PC-9 (cell line): ENCODE measurements around the gene ATG4A. TPM values are rescaled to one million over a fixed set of nuclear protein-coding genes. Genes with fewer than 3 reads are reported as not detected.

Experiments
- BruUV-seq: library from RNA; stranded (reverse); fragments of 400-500 nt; replicated peaks from 2 replicates; lab custom pipeline; 2021; lab: Mats Ljungman, UMichigan
- CTCF ChIA-PET: fragments of 300-600 bp; sonication (Branson Sonifier 250); formaldehyde crosslinking; loops from one replicate; lab custom pipeline; 2022; ENCODE audit warnings: antibody characterized with exemption; lab: Charles Lee
- POLR2A ChIA-PET: fragments of 300-600 bp; sonication (Branson Sonifier 250); formaldehyde crosslinking; loops from one replicate; lab custom pipeline; 2022; ENCODE audit warnings: antibody characterized with exemption; ENCODE audit not compliant: unreplicated experiment; lab: Charles Lee
- DNase-seq, 2 experiments: peaks; one replicate each; pipeline versions ENCODE4 v3.0.0 to v3.0.0-alpha.2; 2015 to 2022; ENCODE audit warnings: mixed read lengths in 1 of 2
- H2AFZ ChIP-seq: fragments of 200-600 bp; sonication (generic); 2 replicates; pipeline ENCODE4 v1.8.1; 2017; ENCODE audit warnings: antibody characterized with exemption
- H3F3A ChIP-seq: fragments of 200-600 bp; sonication (generic); 2 replicates; pipeline ENCODE4 v1.8.1; 2017; ENCODE audit warnings: antibody characterized with exemption, mild to moderate bottlenecking, low read depth; ENCODE audit not compliant: insufficient read depth
- H3K27ac ChIP-seq: fragments of 200-600 bp; sonication (generic); 2 replicates; pipeline ENCODE4 v1.6.1; 2016; ENCODE audit warnings: mixed run types
- H3K27me3 ChIP-seq: fragments of 200-600 bp; sonication (generic); 2 replicates; pipeline ENCODE4 v1.6.1; 2016; ENCODE audit warnings: low read depth, mixed run types; ENCODE audit not compliant: insufficient read depth
- H3K36me3 ChIP-seq: fragments of 200-600 bp; sonication (generic); 2 replicates; pipeline ENCODE4 v1.6.1; 2016; ENCODE audit warnings: low read depth, mixed run types
- H3K4me1 ChIP-seq: fragments of 200-600 bp; sonication (generic); replicated peaks from 2 replicates; pipeline ENCODE4 v1.6.1; 2016; ENCODE audit warnings: mixed run types; ENCODE audit not compliant: insufficient read depth
- H3K4me2 ChIP-seq: fragments of 200-600 bp; sonication (generic); 2 replicates; pipeline ENCODE4 v1.6.1; 2017; ENCODE audit warnings: mixed run types
- H3K4me3 ChIP-seq: fragments of 200-600 bp; sonication (generic); 2 replicates; pipeline ENCODE4 v1.6.1; 2016; ENCODE audit warnings: mixed run types
- H3K79me2 ChIP-seq: fragments of 200-600 bp; sonication (generic); 2 replicates; pipeline ENCODE4 v1.6.1; 2017; ENCODE audit warnings: low read depth, mixed run types
- H3K9me2 ChIP-seq: fragments of 200-600 bp; sonication (generic); 2 replicates; pipeline ENCODE4 v1.8.1; 2017; ENCODE audit warnings: mild to moderate bottlenecking; ENCODE audit not compliant: insufficient read depth
- H3K9me3 ChIP-seq: fragments of 200-600 bp; sonication (generic); 2 replicates; pipeline ENCODE4 v1.8.1; 2016; ENCODE audit warnings: low read depth; ENCODE audit not compliant: insufficient read depth
- H4K20me1 ChIP-seq: fragments of 200-600 bp; sonication (generic); 2 replicates; pipeline ENCODE4 v1.8.1; 2017; ENCODE audit not compliant: insufficient read depth
- CTCF ChIP-seq: fragments of 200-600 bp; sonication (generic); conservative IDR thresholded peaks from 2 replicates; pipeline ENCODE4 v1.6.1; 2017; ENCODE audit warnings: mixed run types, antibody characterized with exemption, mild to moderate bottlenecking, moderate library complexity
- EZH2 ChIP-seq: fragments of 200-600 bp; sonication (generic); IDR thresholded peaks from 2 replicates; pipeline ENCODE4 v1.8.0; 2017; ENCODE audit warnings: antibody characterized with exemption, low read depth
- intact Hi-C: fragments of 100-400 bp; cut with micrococcal nuclease; formaldehyde crosslinking; loops from one replicate; pipeline ENCODE4 v1.10.0; 2022; ENCODE audit not compliant: unreplicated experiment
- total RNA-seq: library from RNA; stranded (reverse); gene quantifications from 2 replicates; pipeline ENCODE4 v1.2.3, GENCODE V29; 2021

Gene ATG4A
- total RNA-seq, 1 experiment from 2014 or later = 9.6 TPM

- POLR2A ChIA-PET = no interaction called here
- no peaks in the 10 kb centered on the region for H3K36me3 ChIP-seq
- H3K9me3 ChIP-seq = no peaks in the 10 kb centered on the region
- H2AFZ ChIP-seq = no peak overlapping the region
- CTCF ChIA-PET = no interaction called here
- no peaks in the 10 kb centered on the region for H3F3A ChIP-seq
- no peak overlapping the region for H3K4me3 ChIP-seq
- DNase-seq = no peak
- no peaks in the 10 kb centered on the region for H4K20me1 ChIP-seq
- H3K4me2 ChIP-seq = no peak overlapping the region
- H3K79me2 ChIP-seq = no peaks in the 10 kb centered on the region
- no peaks in the 10 kb centered on the region for H3K4me1 ChIP-seq
- H3K27ac ChIP-seq = no peak overlapping the region
- TF ChIP-seq EZH2 (no peak), CTCF (no peak)
- BruUV-seq = no TSS peak
- intact Hi-C loops = no loop called here
- H3K9me2 ChIP-seq = no peaks in the 10 kb centered on the region
- no peaks in the 10 kb centered on the region for H3K27me3 ChIP-seq
Measured at GRCh38 chrX:108123591-108124366, 32.2 kb downstream of the ATG4A start.

- no peak overlapping the region for H3K4me3 ChIP-seq
- TF ChIP-seq EZH2 (no peak), CTCF (no peak)
- no peak for DNase-seq
- H3K36me3 ChIP-seq = no peaks in the 10 kb centered on the region
- H3K9me3 ChIP-seq = no peaks in the 10 kb centered on the region
- no peak overlapping the region for H3K4me2 ChIP-seq
- intact Hi-C loops = no loop called here
- H3K9me2 ChIP-seq = no peaks in the 10 kb centered on the region
- H3K27ac ChIP-seq = no peak overlapping the region
- no peak overlapping the region for H2AFZ ChIP-seq
- H3K79me2 ChIP-seq = no peaks in the 10 kb centered on the region
- BruUV-seq = no TSS peak
- peaks cover 3% of the 10 kb centered on the region; the same call in 1 of the 2 replicates for H3F3A ChIP-seq
- H3K4me1 ChIP-seq = no peaks in the 10 kb centered on the region
- ChIA-PET CTCF (no interaction called here), POLR2A (no interaction called here)
- no peaks in the 10 kb centered on the region for H3K27me3 ChIP-seq
- no peaks in the 10 kb centered on the region for H4K20me1 ChIP-seq
Measured at GRCh38 chrX:108126661-108127060, 35.1 kb downstream of the ATG4A start.

- no peaks in the 10 kb centered on the region for H3K4me1 ChIP-seq
- POLR2A ChIA-PET = no interaction called here
- intact Hi-C loops = no loop called here
- no peaks in the 10 kb centered on the region for H3K27me3 ChIP-seq
- CTCF ChIA-PET = no interaction called here
- no TSS peak for BruUV-seq
- H3K36me3 ChIP-seq = no peaks in the 10 kb centered on the region
- no peak overlapping the region for H3K27ac ChIP-seq
- H4K20me1 ChIP-seq = no peaks in the 10 kb centered on the region
- H2AFZ ChIP-seq = no peak overlapping the region
- DNase-seq = no peak
- H3K4me2 ChIP-seq = no peak overlapping the region
- no peaks in the 10 kb centered on the region for H3K9me3 ChIP-seq
- H3K9me2 ChIP-seq = no peaks in the 10 kb centered on the region
- TF ChIP-seq CTCF (no peak), EZH2 (no peak)
- H3K4me3 ChIP-seq = no peak overlapping the region
- H3F3A ChIP-seq = peaks cover 6% of the 10 kb centered on the region; the same call in 1 of the 2 replicates
- no peaks in the 10 kb centered on the region for H3K79me2 ChIP-seq
Measured at GRCh38 chrX:108127152-108127551, 35.6 kb downstream of the ATG4A start.
